Astrocyte (in vitro differentiated cells and primary cell): Measurements from ENCODE around the gene ZNF880. TPM values are rescaled to one million over a fixed set of nuclear protein-coding genes. Genes with fewer than 3 reads are reported as not detected.

Source experiments
- DNase-seq: peaks from one replicate; pipeline ENCODE4 v3.0.0-alpha.2; 2010; ENCODE audit warnings: low read depth
- FAIRE-seq: peaks from 2 replicates; lab custom pipeline; 2011; peaks lifted over from hg19 to GRCh38; lab: Jason Lieb, UNC
- H2AFZ ChIP-seq: 2 replicates; pipeline ENCODE4 v1.6.0; 2012; ENCODE audit warnings: low read depth, low read length, inconsistent platforms
- H3K27ac ChIP-seq: 2 replicates; pipeline ENCODE4 v1.5.1; 2011; ENCODE audit warnings: low read depth, low read length, inconsistent platforms
- H3K27me3 ChIP-seq: 2 replicates; pipeline ENCODE4 v1.6.0; 2011; ENCODE audit warnings: low read length, inconsistent platforms; ENCODE audit not compliant: insufficient read depth
- H3K36me3 ChIP-seq: 2 replicates; pipeline ENCODE4 v1.5.1; 2011; ENCODE audit warnings: low read length, inconsistent platforms; ENCODE audit not compliant: insufficient read depth
- H3K4me1 ChIP-seq: 2 replicates; pipeline ENCODE4 v1.5.1; 2011; ENCODE audit warnings: low read length, inconsistent platforms; ENCODE audit not compliant: insufficient read depth
- H3K4me2 ChIP-seq: 2 replicates; pipeline ENCODE4 v1.6.0; 2012; ENCODE audit warnings: low read length, inconsistent platforms
- H3K4me3 ChIP-seq: 2 replicates; pipeline ENCODE4 v1.5.1; 2011; ENCODE audit warnings: low read depth, mild to moderate bottlenecking, low read length, inconsistent platforms; ENCODE audit not compliant: insufficient read depth
- H3K79me2 ChIP-seq: 2 replicates; pipeline ENCODE4 v1.6.0; 2012; ENCODE audit warnings: mild to moderate bottlenecking, low read length, inconsistent platforms; ENCODE audit not compliant: insufficient read depth
- H3K9ac ChIP-seq: 2 replicates; pipeline ENCODE4 v1.6.0; 2012; ENCODE audit warnings: mild to moderate bottlenecking, low read length, inconsistent platforms
- H3K9me3 ChIP-seq: 2 replicates; pipeline ENCODE4 v1.5.1; 2012; ENCODE audit warnings: low read depth, mild to moderate bottlenecking, low read length, inconsistent platforms; ENCODE audit not compliant: insufficient read depth
- H4K20me1 ChIP-seq: 2 replicates; pipeline ENCODE4 v1.6.0; 2012; ENCODE audit warnings: low read length, inconsistent platforms; ENCODE audit not compliant: insufficient read depth
- H3K27ac Mint-ChIP-seq: one replicate; pipeline ENCODE4 v1.8.0; 2021; ENCODE audit warnings: mild to moderate bottlenecking, mixed read lengths; ENCODE audit not compliant: unreplicated experiment
- H3K27me3 Mint-ChIP-seq: one replicate; pipeline ENCODE4 v1.8.0; 2021; ENCODE audit warnings: low read depth, mixed read lengths; ENCODE audit not compliant: unreplicated experiment
- H3K36me3 Mint-ChIP-seq: one replicate; pipeline ENCODE4 v1.8.0; 2021; ENCODE audit warnings: low read depth, mixed read lengths; ENCODE audit not compliant: unreplicated experiment
- H3K4me1 Mint-ChIP-seq: one replicate; pipeline ENCODE4 v1.8.0; 2021; ENCODE audit warnings: low read depth, mixed read lengths; ENCODE audit not compliant: unreplicated experiment
- H3K4me3 Mint-ChIP-seq: one replicate; pipeline ENCODE4 v1.8.0; 2021; ENCODE audit warnings: mild to moderate bottlenecking, moderate library complexity, mixed read lengths; ENCODE audit not compliant: unreplicated experiment
- H3K9me3 Mint-ChIP-seq: one replicate; pipeline ENCODE4 v1.8.0; 2021; ENCODE audit warnings: mild to moderate bottlenecking, mixed read lengths; ENCODE audit not compliant: unreplicated experiment
- EZH2 ChIP-seq: IDR thresholded peaks from 2 replicates; pipeline ENCODE4 v1.6.1; 2012; ENCODE audit warnings: mild to moderate bottlenecking, low read length, inconsistent platforms; ENCODE audit not compliant: insufficient read depth
- total RNA-seq: library from RNA; stranded (reverse); gene quantifications from 2 replicates; pipeline ENCODE4 v1.2.1, GENCODE V29; 2021
- TF ChIP-seq, protein P1 (sequence below): IDR thresholded peaks from 2 replicates; pipeline ENCODE4 v1.5.1; 2011; ENCODE audit warnings: low read depth, mild to moderate bottlenecking, inconsistent platforms, low read length, moderate library complexity; ENCODE audit not compliant: insufficient read depth

Gene ZNF880
- total RNA-seq, 1 donor from 2014 or later: 11.0 TPM

DNA sequence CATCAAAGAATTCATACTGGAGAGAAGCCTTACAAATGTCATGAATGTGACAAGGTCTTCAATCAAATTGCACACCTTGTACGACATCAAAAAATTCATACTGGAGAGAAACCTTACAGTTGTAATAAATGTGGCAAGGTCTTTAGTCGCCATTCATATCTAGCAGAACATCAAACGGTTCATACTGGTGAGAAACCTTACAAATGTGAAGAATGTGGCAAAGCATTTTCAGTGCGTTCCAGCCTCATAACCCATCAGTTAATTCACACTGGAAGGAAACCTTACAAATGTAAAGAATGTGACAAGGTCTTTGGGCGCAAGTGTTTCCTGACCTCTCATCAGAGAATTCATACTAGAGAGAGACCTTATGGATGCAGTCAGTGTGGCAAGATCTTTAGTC lies 46.0 kb downstream of the ZNF880 start:
- Mint-ChIP-seq H3K36me3 (peaks cover 11% of the 10 kb centered on the region), H3K27ac (no peak overlapping the region), H3K4me1 (no peaks in the 10 kb centered on the region), H3K27me3 (no peaks in the 10 kb centered on the region), H3K4me3 (no peak overlapping the region), H3K9me3 (peaks cover 50% of the 10 kb centered on the region)
- TF ChIP-seq EZH2: no peak
- TF ChIP-seq, protein P1, sequence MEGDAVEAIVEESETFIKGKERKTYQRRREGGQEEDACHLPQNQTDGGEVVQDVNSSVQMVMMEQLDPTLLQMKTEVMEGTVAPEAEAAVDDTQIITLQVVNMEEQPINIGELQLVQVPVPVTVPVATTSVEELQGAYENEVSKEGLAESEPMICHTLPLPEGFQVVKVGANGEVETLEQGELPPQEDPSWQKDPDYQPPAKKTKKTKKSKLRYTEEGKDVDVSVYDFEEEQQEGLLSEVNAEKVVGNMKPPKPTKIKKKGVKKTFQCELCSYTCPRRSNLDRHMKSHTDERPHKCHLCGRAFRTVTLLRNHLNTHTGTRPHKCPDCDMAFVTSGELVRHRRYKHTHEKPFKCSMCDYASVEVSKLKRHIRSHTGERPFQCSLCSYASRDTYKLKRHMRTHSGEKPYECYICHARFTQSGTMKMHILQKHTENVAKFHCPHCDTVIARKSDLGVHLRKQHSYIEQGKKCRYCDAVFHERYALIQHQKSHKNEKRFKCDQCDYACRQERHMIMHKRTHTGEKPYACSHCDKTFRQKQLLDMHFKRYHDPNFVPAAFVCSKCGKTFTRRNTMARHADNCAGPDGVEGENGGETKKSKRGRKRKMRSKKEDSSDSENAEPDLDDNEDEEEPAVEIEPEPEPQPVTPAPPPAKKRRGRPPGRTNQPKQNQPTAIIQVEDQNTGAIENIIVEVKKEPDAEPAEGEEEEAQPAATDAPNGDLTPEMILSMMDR: no peak
- Histone ChIP-seq H3K36me3 (peaks cover 11% of the 10 kb centered on the region), H3K4me3 (no peak overlapping the region), H2AFZ (no peak overlapping the region), H3K27ac (no peak overlapping the region), H3K79me2 (no peaks in the 10 kb centered on the region), H3K4me2 (no peak overlapping the region), H4K20me1 (no peaks in the 10 kb centered on the region), H3K4me1 (no peaks in the 10 kb centered on the region), H3K27me3 (no peaks in the 10 kb centered on the region), H3K9me3 (peaks cover 51% of the 10 kb centered on the region), H3K9ac (no peak overlapping the region)
- no peak for FAIRE-seq
- DNase-seq: no peak

DNA sequence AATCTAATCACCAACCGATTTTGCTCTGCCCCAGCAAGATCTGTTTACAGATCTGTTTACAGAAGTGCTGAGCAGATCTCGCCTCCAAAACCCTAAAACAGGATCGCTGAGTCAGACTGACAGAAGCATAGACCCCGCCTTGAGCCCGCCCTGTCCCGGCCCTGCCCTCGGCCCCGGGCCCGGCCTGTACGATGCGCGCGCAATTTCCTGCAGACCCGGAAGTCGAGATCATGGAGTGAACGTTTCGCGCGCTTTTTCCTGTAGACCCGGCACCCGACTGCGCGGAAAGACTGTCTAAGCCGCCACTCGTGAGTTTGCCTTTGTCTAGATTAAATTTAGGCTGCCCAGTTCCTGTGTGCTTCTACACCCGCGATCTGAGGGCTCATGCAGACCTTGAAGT lies 59.2 kb downstream of the ZNF880 start, which contains the start of gene ZNF534:
Gene ZNF534 (plus strand): TSS at position 212 of the 400 bp plus-strand sequence. CDS start 2,327 bp downstream, outside the sequence.
- no peak within 1 kb of the TSS for H3K4me2 ChIP-seq
- no peak for DNase-seq
- H3K27ac Mint-ChIP-seq: no peak within 1 kb of the TSS
- H2AFZ ChIP-seq: no peak within 1 kb of the TSS
- H3K9me3 Mint-ChIP-seq: peaks cover 22% of the 10 kb centered on the region
- H3K27me3 Mint-ChIP-seq: no peaks in the 10 kb centered on the region
- FAIRE-seq: no peak
- no peak for TF ChIP-seq EZH2
- TF ChIP-seq, protein P1: no peak
- no peaks in the 10 kb centered on the region for H3K4me1 Mint-ChIP-seq
- no peak within 1 kb of the TSS for H3K27ac ChIP-seq
- no peaks in the 10 kb centered on the region for H3K4me1 ChIP-seq
- no peaks in the 10 kb centered on the region for H3K27me3 ChIP-seq
- no peaks in the 10 kb centered on the region for H3K36me3 ChIP-seq
- H3K9ac ChIP-seq: no peak within 1 kb of the TSS
- H3K4me3 Mint-ChIP-seq: no peak within 1 kb of the TSS
- H3K9me3 ChIP-seq: peaks cover 15% of the 10 kb centered on the region
- peaks cover 2% of the 10 kb centered on the region for H3K36me3 Mint-ChIP-seq
- no peak within 1 kb of the TSS for H3K4me3 ChIP-seq
- H3K79me2 ChIP-seq: no peaks in the 10 kb centered on the region
- H4K20me1 ChIP-seq: no peaks in the 10 kb centered on the region

Other genes with a start within 250 kb of the ZNF880 start
- 13.1 and 14.7 TPM in 2 replicates for gene ZNF616, start 230.0 kb upstream of the ZNF880 start, total RNA-seq
- 6.9 and 7.5 TPM in 2 replicates for gene ZNF836, start 198.3 kb upstream of the ZNF880 start, total RNA-seq
- gene PPP2R1A, start 179.9 kb upstream of the ZNF880 start, total RNA-seq: 316 and 332 TPM in 2 replicates
- 13.2 and 16.5 TPM in 2 replicates for gene ZNF766, start 100.3 kb upstream of the ZNF880 start, total RNA-seq
- 8.8 and 12.6 TPM in 2 replicates for gene ZNF480, start 72.8 kb upstream of the ZNF880 start, total RNA-seq
- gene ZNF610, start 33.7 kb upstream of the ZNF880 start, total RNA-seq: 5.7 and 5.8 TPM in 2 replicates
- 7.5 and 8.1 TPM in 2 replicates for gene ZNF528, start 27.9 kb downstream of the ZNF880 start, total RNA-seq
- not detected in 2 replicates for gene ZNF534, start 59.2 kb downstream of the ZNF880 start, total RNA-seq
- not detected in 2 replicates for gene ZNF578, start 83.6 kb downstream of the ZNF880 start, total RNA-seq
- 15.1 and 18.0 TPM in 2 replicates for gene ZNF808, start 157.7 kb downstream of the ZNF880 start, total RNA-seq
- gene ZNF701, start 200.4 kb downstream of the ZNF880 start, total RNA-seq: 10.9 and 15.6 TPM in 2 replicates